B cell (primary cell): Measurements from ENCODE around the gene HERPUD1.

ENCODE experiments used
- CTCF ChIP-seq: fragments of 200-600 bp; IDR thresholded peaks from one replicate; pipeline ENCODE4 v1.8.0; 2022; ENCODE audit warnings: antibody characterized with exemption, mild to moderate bottlenecking
- EZH2 ChIP-seq: IDR thresholded peaks from 2 replicates; pipeline ENCODE4 v1.6.1; 2012; ENCODE audit warnings: borderline replicate concordance, low read depth, mild to moderate bottlenecking, moderate library complexity, low read length; ENCODE audit not compliant: insufficient read depth, poor library complexity, severe bottlenecking

- no peak for TF ChIP-seq CTCF
- no peak for TF ChIP-seq EZH2
Observed at GRCh38 chr16:56931892-56932720, at the start of gene HERPUD1.
